Activated T-cell treated with anti-CD3 and anti-CD28 coated beads for 4 hours (primary cell): ENCODE data around the gene TTYH1.
A peak's percentile ranks its signal among the peaks of the same experiment; 100 is the strongest.
"Not testable (repeated sequence)": the region's sequence is repeated elsewhere in the genome, so short reads cannot be mapped to it uniquely, and the experiment has no call there.

Experiments
- DNase-seq: peaks from one replicate; pipeline ENCODE4 v3.0.0-alpha.2; 2020

Gene TTYH1

DNA sequence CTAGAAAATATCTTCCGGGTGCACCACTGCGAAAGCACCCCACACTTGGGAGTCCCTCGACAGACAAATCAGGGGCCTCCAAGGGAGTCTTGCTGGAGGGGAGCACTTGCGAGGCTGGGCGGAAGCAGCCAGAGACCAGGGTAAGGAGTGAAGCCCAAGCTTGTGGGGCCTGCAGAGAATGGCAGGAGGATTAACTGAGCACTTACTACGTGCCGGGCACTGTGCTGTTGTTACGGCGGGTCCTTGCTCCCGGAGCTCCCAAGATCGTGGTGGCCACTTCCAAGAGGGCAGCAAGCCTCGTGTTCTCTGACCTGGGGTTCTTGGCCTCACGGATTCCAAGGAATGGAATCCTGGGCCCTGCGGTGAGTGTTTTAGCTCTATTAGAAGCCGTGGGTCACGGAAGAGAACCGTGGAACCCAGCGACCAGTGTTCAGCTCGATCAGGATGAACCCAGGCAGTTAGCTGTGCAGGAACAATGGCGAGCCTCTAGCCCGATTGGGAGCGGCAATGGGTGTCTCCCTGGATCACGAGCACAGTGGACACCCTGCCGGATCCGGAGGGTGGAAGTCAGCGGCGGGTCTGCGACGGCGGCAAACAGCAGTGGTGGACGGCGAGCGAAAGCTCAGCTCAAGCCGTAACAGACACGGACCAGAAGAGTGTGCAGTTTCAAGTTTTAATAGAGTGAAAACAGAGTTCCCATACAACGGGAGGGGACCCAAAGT is 9.6 kb downstream of the TTYH1 start:
- DNase-seq, result no peak

DNA sequence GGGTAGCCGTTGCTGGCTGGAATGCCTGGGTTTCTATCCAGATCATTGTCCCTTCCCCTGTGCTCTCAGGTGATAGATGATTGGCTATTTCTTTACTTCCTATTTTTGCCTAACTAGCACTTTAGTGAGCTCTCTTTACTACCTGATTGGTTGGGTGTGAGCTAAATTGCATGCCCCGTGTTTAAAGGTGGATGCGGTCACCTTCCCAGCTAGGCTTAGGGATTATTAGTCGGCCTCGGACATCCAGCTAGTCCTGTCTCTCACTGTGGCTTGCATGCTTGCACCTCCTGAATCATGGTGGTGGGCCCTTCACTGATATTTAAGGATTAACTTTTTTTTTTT is 10.1 kb downstream of the TTYH1 start:
- no peak for DNase-seq

DNA sequence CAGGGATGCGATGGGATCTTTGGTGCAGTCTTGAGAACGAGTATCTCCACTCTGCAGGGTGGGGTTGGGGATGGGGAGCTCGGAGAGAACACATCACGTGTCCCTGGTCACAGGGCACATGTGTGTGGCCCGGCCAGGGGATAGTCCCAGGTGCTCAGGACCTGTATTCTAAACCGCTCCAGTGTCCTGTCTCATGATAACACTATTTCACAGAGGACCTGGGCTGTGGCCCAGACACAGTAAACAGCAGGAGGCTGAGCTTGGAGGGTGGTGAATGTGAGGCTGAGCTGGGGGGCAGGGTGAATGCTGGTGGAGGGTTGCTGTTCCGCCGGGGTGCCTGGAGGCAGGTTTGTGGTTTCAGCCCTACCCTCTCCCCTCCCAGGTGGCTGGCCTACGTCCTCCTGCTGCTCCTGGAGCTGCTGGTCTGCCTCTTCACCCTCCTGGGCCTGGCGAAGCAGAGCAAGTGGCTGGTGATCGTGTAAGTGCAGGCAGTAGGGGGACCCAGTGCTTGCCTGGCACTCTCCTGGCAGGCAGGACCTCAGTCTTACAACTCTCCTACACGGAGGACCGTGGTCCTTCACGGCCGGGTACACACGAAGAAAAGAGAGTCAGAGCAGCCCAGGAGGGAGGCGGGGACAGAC is 11.1 kb downstream of the TTYH1 start:
- DNase-seq, result no peak

DNA sequence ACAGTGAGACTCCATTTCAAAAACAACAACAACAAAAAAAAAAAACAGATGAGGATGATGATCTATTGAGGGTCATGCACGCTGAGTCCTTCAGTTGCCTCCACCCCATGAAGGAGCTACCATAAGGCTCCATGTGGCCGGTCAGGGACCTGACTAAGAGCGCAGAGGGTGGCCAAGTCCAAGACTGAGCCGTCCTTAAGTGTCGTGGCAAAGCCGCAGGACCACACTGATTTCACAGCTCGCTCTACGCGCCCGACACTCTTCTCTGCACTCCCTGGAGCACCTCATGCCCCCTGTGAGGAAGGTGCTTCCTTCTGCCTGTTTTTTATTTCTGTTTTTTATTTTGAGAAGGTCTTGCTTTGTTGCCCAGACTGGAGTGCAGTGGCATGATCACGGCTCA is 12.3 kb downstream of the TTYH1 start:
- no peak for DNase-seq

DNA sequence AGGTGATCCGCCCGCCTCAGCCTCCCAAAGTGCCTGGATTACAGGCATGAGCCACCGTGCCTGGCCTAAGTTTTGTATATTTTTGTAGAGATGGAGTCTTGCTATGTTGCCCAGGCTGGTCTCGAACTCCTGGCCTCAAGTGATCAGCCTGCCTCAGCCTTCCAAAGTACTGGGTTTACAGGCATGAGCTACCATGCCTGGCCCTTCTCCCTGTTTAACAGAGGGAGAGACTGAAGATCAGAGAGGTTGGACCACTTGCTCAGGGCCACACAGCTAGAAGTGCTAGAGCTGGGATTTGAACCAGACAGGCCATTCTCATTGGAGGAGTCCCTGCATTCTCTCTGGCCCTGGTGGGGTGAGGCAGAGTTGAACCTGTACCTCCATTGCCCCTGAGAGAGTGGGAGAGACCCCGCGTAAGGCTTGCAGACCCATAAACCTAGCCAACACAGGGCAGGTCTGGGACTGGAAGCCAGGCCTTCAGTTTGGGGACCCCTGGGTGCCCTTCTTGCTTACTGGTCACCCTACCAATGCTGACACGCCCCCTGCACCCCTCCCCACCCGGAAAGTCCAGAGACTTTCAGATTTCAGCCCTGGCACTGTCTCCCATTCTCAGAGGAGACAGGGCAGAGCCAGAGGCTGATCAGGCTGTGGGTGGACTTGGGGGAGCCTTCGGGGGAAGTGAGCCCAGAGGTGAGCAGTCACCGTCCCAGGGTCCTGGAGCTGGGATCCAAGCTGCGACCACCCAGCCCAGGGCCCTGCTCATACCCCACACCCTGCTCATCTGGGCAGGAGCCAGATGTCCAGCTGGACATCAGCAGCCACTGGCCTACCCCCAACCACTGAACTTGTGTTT is 13.3 kb downstream of the TTYH1 start:
- DNase-seq, result no peak

DNA sequence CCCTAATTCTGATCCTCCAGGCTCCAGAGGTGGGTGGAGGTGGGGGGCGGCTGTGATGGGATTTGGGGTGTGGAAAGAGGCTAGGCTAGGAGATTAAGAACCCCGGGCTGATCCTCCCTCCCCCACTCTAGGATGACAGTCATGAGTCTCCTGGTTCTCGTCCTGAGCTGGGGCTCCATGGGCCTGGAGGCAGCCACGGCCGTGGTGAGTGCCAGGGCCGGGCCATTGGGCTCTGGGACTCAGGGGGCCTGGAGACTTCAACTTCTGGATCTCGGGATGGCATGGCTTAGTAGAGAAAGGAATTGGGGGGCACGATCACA is 13.9 kb downstream of the TTYH1 start:
- DNase-seq, result no peak

DNA sequence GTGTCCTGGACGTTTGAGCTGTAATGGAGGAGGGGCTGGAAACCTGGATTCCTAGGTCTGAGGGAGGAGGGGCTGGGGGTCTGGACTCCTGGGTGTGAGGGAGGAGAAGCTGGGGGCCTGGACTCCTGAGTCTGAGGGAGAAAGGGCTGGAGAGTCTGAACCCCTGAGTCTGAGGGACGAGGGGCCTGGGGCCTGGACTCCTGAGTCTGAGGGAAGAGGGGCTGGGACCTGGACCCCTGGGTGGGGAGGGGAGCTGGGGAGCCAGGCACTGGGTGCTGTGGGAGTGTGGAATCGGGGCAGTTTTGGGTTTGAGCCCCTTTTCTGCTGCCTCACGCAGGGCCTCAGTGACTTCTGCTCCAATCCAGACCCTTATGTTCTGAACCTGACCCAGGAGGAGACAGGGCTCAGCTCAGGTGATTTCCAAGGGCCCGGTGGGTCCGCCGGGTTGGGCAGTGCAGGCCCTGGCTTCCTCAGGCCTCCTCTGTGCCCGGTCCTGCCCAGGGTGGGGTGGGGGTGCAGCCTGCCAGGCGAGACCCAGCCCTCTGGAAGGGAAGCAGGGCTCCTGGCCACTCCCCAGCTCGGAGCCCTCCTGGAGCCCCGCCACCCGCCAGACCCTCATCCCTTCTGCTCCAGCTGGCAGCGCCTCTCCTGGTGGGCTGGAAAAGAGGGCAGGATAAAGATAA is 14.4 kb downstream of the TTYH1 start:
- DNase-seq, result no peak

DNA sequence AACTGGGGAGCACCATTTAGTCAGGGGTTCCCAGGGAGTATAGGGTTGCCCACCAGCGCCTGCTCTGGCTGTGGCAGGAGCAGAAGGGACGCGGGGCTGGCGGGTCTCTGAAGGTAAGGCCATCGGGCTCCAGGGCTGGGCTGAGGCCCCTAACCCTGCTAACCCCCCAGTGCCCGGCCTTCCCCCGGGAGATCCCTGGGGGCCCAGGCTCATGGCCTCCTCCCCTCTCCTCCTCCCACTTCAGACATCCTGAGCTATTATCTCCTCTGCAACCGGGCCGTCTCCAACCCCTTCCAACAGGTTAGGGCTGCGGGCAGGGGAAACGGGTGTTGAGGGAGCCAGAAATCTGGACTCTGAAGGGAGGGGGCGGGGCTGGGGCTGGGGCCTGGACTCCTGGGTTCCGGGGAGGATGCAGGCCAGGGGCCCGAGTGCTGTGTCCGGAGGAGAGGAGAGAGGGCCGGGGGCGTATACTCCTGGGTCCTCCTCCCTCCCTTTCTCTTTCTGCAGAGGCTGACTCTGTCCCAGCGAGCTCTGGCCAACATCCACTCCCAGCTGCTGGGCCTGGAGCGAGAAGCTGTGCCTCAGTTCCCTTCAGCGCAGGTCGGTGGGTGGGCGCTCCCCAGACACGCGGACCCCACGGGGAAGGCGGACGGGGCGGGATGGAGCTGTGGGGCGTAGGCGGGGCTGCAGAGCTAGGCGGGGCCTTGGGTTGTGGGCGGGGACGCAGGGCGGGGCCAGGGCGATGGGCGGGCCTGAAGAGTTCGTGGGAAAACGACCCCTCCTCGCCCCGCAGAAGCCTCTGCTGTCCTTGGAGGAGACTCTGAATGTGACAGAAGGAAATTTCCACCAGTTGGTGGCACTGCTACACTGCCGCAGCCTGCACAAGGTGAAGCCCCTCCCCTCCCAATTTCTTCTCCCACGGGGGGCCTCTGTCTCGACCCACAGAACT is 15.3 kb downstream of the TTYH1 start:
- peak; percentile 36 for DNase-seq

DNA sequence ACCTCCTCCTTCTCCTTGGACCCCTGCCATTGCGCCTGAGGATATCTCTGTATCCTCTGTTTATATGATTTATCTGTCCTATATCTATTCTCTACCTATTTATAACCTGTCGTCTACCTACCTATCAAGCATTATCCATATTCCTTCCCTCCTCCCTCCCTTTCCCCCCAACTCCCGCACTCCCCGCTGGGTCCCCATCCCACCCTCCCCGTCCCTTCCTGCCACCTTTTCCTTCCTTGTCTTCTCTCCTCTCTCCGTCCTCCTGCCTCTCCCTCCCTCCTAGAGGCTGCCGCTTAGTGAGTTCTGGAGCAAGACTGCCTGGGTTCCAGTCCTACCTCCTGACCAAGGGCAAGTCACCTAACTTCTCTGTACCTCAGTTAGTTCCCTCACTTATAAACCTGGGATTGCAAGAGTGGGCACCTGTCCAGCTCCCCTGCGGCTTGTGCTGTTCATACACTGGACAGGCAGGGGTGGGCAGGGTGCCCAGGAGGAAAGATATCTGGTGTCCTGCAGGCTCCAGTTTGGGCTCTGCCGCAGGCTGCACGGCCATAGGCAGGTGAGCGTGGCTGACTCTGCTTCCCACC is 16.1 kb downstream of the TTYH1 start:
- no peak for DNase-seq

DNA sequence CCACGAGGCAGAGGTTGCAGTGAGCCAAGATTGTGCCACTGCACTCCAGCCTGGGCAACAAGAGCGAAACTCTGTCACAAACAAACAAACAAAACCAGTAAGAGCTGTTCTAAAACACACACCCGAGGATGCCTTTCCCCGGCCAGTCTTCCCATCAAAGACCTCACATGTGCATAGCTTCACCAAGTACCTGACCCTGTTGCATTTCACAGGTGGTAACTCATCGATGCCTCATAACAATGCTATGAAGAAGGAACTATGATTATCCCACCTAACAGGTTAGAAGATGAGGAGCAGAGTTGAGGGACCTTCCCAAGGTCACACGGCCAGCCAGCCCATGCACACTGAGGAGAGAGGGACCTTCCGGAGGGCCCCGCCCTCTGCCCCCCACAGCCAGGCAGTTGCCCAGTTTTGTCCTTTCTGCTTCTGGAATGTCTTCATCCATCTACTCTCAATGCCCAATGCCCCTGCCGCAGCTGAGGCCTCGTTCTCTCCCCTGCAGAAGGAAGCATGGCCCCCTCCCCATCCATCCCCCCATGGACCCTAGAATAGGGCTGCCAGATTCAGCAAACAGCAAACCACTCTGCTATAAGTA is 17.0 kb downstream of the TTYH1 start:
- DNase-seq, result no peak

DNA sequence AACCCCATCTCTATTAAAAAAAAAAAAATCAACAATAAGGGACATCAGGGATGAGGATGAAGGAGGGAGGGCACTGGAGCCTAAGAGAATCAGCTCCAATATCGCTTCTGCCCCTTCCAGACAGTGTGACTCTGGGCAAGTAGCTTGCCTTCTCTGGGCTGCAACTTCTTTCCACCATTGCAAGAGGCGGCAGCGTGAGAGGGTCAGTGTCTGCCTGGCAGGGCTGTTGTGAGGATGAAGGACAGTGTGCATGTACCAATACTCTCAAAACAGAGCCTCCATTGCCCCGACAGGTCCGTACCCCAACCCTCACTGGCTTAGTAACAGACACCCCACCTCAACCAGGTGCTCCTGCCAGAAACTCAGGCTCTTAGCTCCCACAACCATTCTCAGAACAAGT is 18.4 kb downstream of the TTYH1 start:
- no peak for DNase-seq

DNA sequence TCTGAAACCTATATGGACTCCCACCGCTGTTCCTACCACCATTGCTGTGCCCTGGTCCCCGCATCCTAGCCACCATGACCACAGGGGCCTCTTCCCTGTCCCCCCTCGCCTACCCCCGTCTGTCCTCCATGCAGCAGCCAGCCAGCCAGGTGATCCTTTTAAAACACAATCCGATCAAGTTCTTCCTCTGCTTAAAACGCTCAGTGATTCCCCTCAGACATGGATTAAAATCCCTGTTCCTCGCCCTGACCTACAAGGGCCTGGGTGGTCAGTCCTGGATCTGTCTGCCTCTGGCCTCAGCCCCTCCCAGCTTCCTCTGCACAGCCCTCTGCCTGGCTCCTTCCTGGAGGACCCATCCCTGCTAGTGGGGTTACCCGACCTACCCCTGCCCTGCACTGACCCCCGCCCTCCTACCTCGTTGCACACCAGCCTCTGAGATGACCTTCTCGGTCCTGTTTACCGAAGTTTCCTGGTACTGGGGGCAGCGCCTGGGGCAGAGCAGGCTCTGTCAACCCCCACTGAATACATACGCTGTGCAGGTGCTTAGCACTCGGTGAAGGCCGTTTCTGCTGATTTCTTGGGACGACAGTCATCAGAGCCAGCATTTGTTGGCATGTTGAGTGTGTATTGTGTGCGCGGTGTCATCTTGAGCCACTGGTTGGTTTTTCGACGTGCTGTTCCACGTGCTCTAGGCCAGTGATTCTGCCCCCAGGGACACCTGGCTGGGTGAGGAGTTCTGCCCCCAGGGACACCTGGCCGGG is 19.0 kb downstream of the TTYH1 start:
- no peak for DNase-seq

DNA sequence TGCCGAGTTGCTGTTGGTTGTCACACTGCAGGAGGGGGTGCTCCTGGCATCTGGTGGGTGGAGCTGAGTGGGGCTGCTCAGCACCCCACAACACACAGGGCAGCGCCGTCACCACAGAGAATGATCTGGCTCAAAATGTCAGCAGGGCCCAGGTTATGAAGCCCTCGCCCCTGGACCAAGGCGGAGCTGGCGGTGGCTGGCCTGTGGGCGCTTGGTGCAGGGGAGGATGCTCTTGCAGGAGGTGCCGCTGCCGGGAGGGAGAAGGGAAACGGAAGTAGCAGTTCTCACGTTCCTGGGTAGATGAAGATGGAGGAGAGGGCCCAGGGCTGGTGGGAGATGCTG is 19.6 kb downstream of the TTYH1 start:
- no peak for DNase-seq

DNA sequence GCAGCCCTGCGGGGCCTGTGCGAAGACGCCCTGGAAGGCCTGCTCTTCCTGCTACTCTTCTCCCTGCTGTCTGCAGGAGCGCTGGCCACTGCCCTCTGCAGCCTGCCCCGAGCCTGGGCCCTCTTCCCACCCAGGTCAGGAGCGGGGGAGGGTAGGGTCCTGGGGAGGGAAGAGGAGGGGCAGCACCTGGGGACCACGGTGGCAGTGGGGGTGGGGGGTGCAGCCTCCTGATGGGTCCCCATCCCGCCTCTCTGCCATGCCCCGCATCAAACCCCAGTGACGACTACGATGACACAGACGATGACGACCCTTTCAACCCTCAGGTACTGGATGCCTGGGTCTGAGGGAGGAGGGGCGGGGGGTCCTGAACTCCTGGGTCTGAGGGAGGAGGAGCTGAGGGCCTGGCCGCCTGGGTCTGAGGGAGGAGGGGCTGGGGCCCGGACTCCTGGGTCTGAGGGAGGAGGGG is 20.3 kb downstream of the TTYH1 start:
- DNase-seq, result no peak

DNA sequence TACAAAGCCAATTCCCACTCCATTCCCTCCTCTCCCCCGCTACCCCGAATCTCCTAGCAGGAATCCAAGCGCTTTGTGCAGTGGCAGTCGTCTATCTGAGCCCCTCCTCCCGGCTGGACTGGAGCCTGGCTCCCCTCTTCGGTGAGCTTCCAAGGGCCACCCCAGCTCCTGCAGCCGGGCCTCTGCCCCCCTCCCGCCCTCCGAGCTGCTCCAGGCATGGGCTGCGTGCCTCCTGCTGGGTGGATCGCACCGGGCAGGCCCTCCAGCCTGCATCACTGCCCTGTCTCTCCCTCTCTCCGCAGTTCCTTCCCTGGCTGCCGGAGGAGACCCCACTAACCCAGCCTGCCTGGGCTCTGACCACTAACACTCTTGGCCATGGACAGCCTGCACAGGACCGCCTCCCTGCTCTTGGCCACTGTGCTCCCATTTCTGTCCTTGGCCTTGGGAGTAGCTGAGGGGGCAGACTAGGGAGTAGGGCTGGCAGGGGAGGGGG is 20.8 kb downstream of the TTYH1 start:
- no peak for DNase-seq

DNA sequence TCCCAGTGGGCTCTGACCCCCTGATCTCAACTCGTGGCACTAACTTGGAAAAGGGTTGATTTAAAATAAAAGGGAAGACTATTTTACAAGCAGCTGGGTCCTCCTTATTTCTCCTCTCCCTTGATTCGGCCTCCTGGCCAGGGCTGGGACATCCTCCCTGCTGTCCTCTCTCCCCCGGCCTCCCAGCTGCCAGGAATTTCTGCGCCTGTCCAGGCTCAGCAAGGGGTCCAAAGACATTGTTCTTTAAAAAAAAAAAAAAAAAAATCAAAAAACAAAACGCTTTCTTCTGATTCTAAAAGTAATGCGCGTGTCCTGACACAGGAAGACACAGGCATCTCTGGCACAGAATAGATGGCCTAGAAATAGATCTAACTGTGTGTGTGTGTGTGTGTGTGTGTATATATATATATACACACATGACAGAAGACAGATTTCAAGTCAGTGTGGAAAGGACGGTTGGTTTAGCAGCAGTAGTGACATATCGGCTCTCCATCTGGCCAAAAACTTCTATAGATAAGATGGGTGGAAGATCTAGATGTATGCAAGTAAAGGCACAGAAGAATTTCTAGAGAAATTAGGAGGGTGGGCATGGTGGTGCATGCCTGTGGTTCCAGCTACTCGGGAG is 21.5 kb downstream of the TTYH1 start:
- no peak for DNase-seq

DNA sequence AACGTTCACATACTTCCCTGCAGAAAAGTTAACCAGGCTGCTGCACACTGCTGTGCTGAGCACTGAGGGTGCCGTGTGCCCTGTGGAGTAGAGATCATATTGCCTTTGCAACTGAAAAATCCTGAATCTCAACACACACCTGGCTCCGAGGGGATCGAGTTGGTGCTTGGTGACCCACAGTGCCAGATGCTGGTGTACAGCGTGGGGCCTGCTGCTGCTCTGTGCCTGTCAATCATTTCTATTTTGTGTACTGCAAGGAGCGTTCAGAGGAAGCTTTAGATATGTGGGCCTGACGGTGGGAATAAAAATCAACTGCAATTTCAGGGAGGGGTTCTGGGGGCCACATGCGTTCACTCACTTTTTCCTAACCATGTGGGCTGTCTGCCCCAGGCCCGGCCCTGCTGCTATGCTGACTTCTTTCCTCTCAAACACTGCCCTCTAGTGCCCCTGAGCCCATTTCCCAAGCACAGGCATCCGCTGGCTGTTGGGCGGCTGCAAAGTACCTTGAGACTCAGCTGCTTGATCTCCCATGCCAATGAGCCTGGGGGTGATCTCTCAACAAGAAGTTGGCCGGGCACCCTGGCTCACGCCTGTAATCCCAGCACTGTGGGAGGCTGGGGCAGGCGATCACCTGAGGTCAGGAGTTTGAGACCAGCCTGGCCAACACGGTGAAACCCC is 24.0 kb downstream of the TTYH1 start:
- no peak for DNase-seq

DNA sequence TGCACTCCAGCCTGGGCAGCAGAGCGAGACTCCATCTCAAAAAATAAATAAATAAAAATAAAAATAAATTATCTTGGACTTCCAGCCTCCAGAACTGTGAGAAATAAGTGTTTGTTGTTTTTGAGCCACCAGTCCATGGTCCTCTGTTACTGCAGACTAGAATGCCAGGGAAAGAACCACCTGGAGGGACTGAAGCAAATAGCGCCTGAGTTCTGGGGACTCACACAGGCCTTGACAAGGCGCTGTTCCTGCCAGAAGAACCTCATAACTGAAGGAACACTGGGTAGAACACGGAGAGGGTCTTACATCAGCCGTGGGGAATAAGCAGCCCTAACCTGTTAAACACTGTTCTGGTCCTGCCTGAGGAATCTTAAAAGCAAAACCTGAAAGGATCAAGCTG is 25.4 kb downstream of the TTYH1 start:
- no peak for DNase-seq

DNA sequence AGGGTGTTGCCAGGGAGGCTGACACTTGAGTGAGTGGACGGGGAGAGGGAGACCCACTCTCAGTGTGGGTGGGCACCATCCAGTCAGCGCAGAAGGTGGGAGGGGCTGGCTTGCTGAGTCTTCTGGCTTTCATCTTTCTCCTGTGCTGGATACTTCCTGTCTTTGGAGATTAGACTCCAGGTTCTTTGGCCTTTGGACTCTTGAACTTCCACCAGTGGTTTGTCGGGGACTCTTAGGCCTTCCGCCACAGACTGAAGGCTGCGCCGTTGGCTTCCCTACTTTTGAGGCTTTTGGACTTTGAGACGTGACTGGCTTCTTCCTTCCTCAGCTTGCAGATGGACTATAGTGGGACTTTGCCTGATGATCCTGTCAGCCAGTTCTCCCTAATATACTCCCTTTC is 29.5 kb downstream of the TTYH1 start:
- DNase-seq, result no peak

DNA sequence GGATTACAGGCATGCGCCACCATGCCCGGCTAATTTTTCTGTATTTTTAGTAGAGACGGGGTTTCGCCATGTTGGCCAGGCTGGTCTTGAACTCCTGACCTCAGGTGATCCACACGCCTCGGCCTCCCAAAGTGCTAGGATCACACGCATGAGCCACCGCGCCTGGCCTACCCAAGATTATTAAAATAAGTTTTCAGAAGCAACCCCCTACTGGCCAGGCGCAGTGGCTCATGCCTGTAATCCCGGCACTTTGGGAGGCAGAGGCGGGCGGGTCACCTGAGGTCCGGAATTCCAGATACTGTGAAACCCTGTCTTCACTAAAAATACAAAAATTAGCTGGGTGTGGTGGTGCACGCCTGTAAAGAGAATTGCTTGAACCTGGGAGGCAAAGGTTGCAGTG is 31.1 kb downstream of the TTYH1 start:
- not testable (repeated sequence) for DNase-seq
